HepG2 (cell line): Measurements from ENCODE around the gene ALPL.

Experiments
- MYNN ChIP-seq: sonication (generic); formaldehyde crosslinking; IDR thresholded peaks from 2 replicates; pipeline ENCODE4 v1.4.0; 2020; ENCODE audit warnings: mild to moderate bottlenecking, low read depth, missing genetic modification reagents
- ZBTB26 ChIP-seq: IDR thresholded peaks from 2 replicates; pipeline ENCODE4 v1.6.1; 2016; ENCODE audit warnings: missing compliant biosample characterization, missing genetic modification reagents, borderline replicate concordance
- ZNF121 ChIP-seq: sonication (generic); formaldehyde crosslinking; IDR thresholded peaks from 2 replicates; pipeline ENCODE4 v1.5.0; 2020; ENCODE audit warnings: mild to moderate bottlenecking, missing genetic modification reagents
- ZNF768 ChIP-seq: sonication (generic); formaldehyde crosslinking; IDR thresholded peaks from 2 replicates; pipeline ENCODE4 v1.4.0; 2020; ENCODE audit warnings: missing genetic modification reagents

- no peak for TF ChIP-seq ZNF121 (CRISPR knock-in tag)
- no peak for TF ChIP-seq MYNN (CRISPR knock-in tag)
- no peak for TF ChIP-seq ZBTB26 (CRISPR knock-in tag)
- no peak for TF ChIP-seq ZNF768 (CRISPR knock-in tag)
These were observed 14.1 kb downstream of the ALPL start for GRCh38 chr1:21523297-21523813.
